BLaER1 (cell line): Measurements from ENCODE around the gene TAF8.

Experiments used
- H3K27ac ChIP-seq: shearing (Covaris generic); formaldehyde crosslinking; 2 replicates; pipeline ENCODE4 v1.8.1; 2022
- H3K27me3 ChIP-seq: shearing (Covaris generic); formaldehyde crosslinking; 2 replicates; pipeline ENCODE4 v1.8.1; 2022
- H3K36me3 ChIP-seq: shearing (Covaris generic); formaldehyde crosslinking; 2 replicates; pipeline ENCODE4 v1.8.1; 2022
- H3K4me1 ChIP-seq: shearing (Covaris generic); formaldehyde crosslinking; 2 replicates; pipeline ENCODE4 v1.8.1; 2022
- H3K4me2 ChIP-seq: shearing (Covaris generic); formaldehyde crosslinking; 2 replicates; pipeline ENCODE4 v1.8.1; 2022
- H3K4me3 ChIP-seq: shearing (Covaris generic); formaldehyde crosslinking; 2 replicates; pipeline ENCODE4 v1.8.1; 2022
- H3K9ac ChIP-seq: shearing (Covaris generic); formaldehyde crosslinking; 2 replicates; pipeline ENCODE4 v1.8.1; 2022
- H3K9me3 ChIP-seq: shearing (Covaris generic); formaldehyde crosslinking; 2 replicates; pipeline ENCODE4 v1.8.1; 2022
- H4K20me1 ChIP-seq: shearing (Covaris generic); formaldehyde crosslinking; 2 replicates; pipeline ENCODE4 v1.8.1; 2022
- Cebpa-rat ChIP-seq: shearing (Covaris generic); IDR thresholded peaks from 2 replicates; pipeline ENCODE4 v1.8.1; 2022

The TAF8 gene

GRCh38 chr6:42093582-42094329 lies 43.4 kb downstream of the TAF8 start:
- Histone ChIP-seq H3K9ac (no peak overlapping the region), H3K27ac (no peak overlapping the region), H3K4me1 (no peaks in the 10 kb centered on the region), H3K27me3 (no peaks in the 10 kb centered on the region), H3K9me3 (no peaks in the 10 kb centered on the region), H3K36me3 (no peaks in the 10 kb centered on the region), H3K4me3 (no peak overlapping the region), H4K20me1 (no peaks in the 10 kb centered on the region), H3K4me2 (no peak overlapping the region)
- TF ChIP-seq Cebpa-rat = no peak

GRCh38 chr6:42095094-42095493 lies 44.8 kb downstream of the TAF8 start:
- H3K9me3 ChIP-seq = no peaks in the 10 kb centered on the region
- H3K4me3 ChIP-seq = no peak overlapping the region
- H4K20me1 ChIP-seq = no peaks in the 10 kb centered on the region
- no peak overlapping the region for H3K4me2 ChIP-seq
- no peaks in the 10 kb centered on the region for H3K27me3 ChIP-seq
- H3K36me3 ChIP-seq = no peaks in the 10 kb centered on the region
- H3K9ac ChIP-seq = no peak overlapping the region
- no peaks in the 10 kb centered on the region for H3K4me1 ChIP-seq
- no peak overlapping the region for H3K27ac ChIP-seq
- TF ChIP-seq Cebpa-rat = no peak

GRCh38 chr6:42095776-42096541 lies 45.6 kb downstream of the TAF8 start:
- H3K27ac ChIP-seq = no peak overlapping the region
- no peaks in the 10 kb centered on the region for H3K4me1 ChIP-seq
- H3K36me3 ChIP-seq = no peaks in the 10 kb centered on the region
- TF ChIP-seq Cebpa-rat = no peak
- H3K4me3 ChIP-seq = no peak overlapping the region
- H3K27me3 ChIP-seq = no peaks in the 10 kb centered on the region
- no peaks in the 10 kb centered on the region for H4K20me1 ChIP-seq
- H3K9ac ChIP-seq = no peak overlapping the region
- no peaks in the 10 kb centered on the region for H3K9me3 ChIP-seq
- H3K4me2 ChIP-seq = no peak overlapping the region

- no peaks in the 10 kb centered on the region for H4K20me1 ChIP-seq
- H3K27me3 ChIP-seq = peaks cover 20% of the 10 kb centered on the region
- no peaks in the 10 kb centered on the region for H3K36me3 ChIP-seq
- H3K9me3 ChIP-seq = no peaks in the 10 kb centered on the region
- TF ChIP-seq Cebpa-rat = no peak
- H3K4me1 ChIP-seq = peaks cover 11% of the 10 kb centered on the region
- H3K4me3 ChIP-seq = no peak overlapping the region
- no peak overlapping the region for H3K4me2 ChIP-seq
- H3K27ac ChIP-seq = no peak overlapping the region
- H3K9ac ChIP-seq = no peak overlapping the region
These were observed 49.2 kb downstream of the TAF8 start for GRCh38 chr6:42099340-42100028.

GRCh38 chr6:42100029-42100901 lies 49.9 kb downstream of the TAF8 start:
- Histone ChIP-seq H3K4me2 (no peak overlapping the region), H3K4me3 (no peak overlapping the region), H3K9ac (no peak overlapping the region), H3K36me3 (no peaks in the 10 kb centered on the region), H3K27ac (no peak overlapping the region), H3K4me1 (peaks cover 19% of the 10 kb centered on the region), H3K27me3 (peaks cover 28% of the 10 kb centered on the region), H3K9me3 (no peaks in the 10 kb centered on the region), H4K20me1 (no peaks in the 10 kb centered on the region)
- no peak for TF ChIP-seq Cebpa-rat

GRCh38 chr6:42101186-42101657 lies 50.9 kb downstream of the TAF8 start:
- Histone ChIP-seq H3K4me2 (no peak overlapping the region), H3K27ac (no peak overlapping the region), H4K20me1 (no peaks in the 10 kb centered on the region), H3K4me3 (no peak overlapping the region), H3K4me1 (peaks cover 21% of the 10 kb centered on the region), H3K9me3 (no peaks in the 10 kb centered on the region), H3K27me3 (peaks cover 38% of the 10 kb centered on the region), H3K9ac (no peak overlapping the region), H3K36me3 (no peaks in the 10 kb centered on the region)
- TF ChIP-seq Cebpa-rat = no peak

GRCh38 chr6:42103216-42103615 lies 52.9 kb downstream of the TAF8 start:
- Histone ChIP-seq H3K27me3 (peaks cover 38% of the 10 kb centered on the region), H3K9ac (no peak overlapping the region), H3K4me3 (no peak overlapping the region), H3K36me3 (no peaks in the 10 kb centered on the region), H3K4me2 (peak overlapping the region; percentile 85; the same call in 1 of the 2 replicates), H3K4me1 (peaks cover 21% of the 10 kb centered on the region), H3K27ac (no peak overlapping the region), H4K20me1 (no peaks in the 10 kb centered on the region), H3K9me3 (no peaks in the 10 kb centered on the region)
- no peak for TF ChIP-seq Cebpa-rat

- TF ChIP-seq Cebpa-rat = no peak
- Histone ChIP-seq H3K27me3 (peaks cover 38% of the 10 kb centered on the region), H3K4me1 (peaks cover 21% of the 10 kb centered on the region), H3K9ac (peak overlapping the region; percentile 80; the same call in 1 of the 2 replicates), H3K36me3 (no peaks in the 10 kb centered on the region), H3K27ac (no peak overlapping the region), H4K20me1 (no peaks in the 10 kb centered on the region), H3K9me3 (no peaks in the 10 kb centered on the region), H3K4me3 (peak overlapping the region; percentile 69), H3K4me2 (peak overlapping the region; percentile 85)
These were observed 53.4 kb downstream of the TAF8 start for GRCh38 chr6:42103753-42104094.

- Histone ChIP-seq H3K27ac (peak overlapping the region; percentile 69), H3K4me1 (peaks cover 21% of the 10 kb centered on the region), H3K4me2 (peak overlapping the region; percentile 85), H3K27me3 (peaks cover 38% of the 10 kb centered on the region), H3K36me3 (no peaks in the 10 kb centered on the region), H3K9me3 (no peaks in the 10 kb centered on the region), H3K9ac (peak overlapping the region; percentile 80), H3K4me3 (peak overlapping the region; percentile 69), H4K20me1 (no peaks in the 10 kb centered on the region)
- no peak for TF ChIP-seq Cebpa-rat
These were observed 53.9 kb downstream of the TAF8 start for GRCh38 chr6:42104095-42104803.
